GM13976 (cell line): Measurements from ENCODE around the gene DERL2.
A peak's percentile ranks its signal among the peaks of the same experiment; 100 is the strongest.

ENCODE experiments used
- DNase-seq: peaks from one replicate; pipeline ENCODE4 v3.0.0; 2012; ENCODE audit warnings: low spot score
- CTCF ChIP-seq: IDR thresholded peaks from 2 replicates; pipeline ENCODE4 v1.5.1; 2012; ENCODE audit warnings: borderline replicate concordance, mild to moderate bottlenecking; ENCODE audit not compliant: insufficient read depth; ENCODE audit errors: extremely low read depth, missing control alignments, control extremely low read depth
- in situ Hi-C: fragments of 300-500 bp; cut with MboI; formaldehyde crosslinking; loops from one replicate; pipeline ENCODE4 v1.12.0; 2022; ENCODE audit warnings: low sequenced_read_pairs, mixed read lengths, inconsistent platforms; ENCODE audit not compliant: unreplicated experiment

The DERL2 gene

DNA sequence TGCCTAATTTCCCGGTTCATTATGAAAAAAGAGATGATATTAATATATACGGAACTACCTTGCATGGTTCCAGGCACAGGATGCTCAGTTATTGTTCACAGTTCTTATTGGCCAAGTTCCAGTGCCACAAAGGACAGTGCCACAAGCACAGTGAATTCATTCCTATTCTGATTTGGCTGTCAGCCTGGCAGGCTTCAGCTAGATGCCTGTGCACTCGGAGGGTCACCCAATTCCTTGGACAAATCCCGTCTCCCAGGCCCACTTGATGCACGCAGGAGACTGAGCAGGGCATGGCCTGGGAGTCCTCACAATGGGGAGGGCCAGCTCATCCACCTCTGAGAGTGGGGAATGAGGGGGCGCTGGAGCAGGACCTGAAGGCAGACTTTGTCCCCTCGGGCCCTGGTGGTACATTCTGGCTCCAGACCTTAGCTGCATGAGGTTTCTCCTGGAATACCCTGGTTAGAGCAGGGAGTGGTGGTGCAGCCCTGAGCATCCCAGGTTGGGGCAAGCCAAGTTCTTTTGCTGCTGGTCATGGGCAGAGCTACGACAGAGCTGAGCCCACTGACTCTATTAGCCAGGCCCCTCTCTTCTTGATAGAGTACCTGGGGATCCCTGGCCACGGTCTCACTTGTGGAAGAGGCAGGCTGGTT lies 41.7 kb upstream of the DERL2 start:
- in situ Hi-C loops = no loop called here
- TF ChIP-seq CTCF = no peak
- no peak for DNase-seq

DNA sequence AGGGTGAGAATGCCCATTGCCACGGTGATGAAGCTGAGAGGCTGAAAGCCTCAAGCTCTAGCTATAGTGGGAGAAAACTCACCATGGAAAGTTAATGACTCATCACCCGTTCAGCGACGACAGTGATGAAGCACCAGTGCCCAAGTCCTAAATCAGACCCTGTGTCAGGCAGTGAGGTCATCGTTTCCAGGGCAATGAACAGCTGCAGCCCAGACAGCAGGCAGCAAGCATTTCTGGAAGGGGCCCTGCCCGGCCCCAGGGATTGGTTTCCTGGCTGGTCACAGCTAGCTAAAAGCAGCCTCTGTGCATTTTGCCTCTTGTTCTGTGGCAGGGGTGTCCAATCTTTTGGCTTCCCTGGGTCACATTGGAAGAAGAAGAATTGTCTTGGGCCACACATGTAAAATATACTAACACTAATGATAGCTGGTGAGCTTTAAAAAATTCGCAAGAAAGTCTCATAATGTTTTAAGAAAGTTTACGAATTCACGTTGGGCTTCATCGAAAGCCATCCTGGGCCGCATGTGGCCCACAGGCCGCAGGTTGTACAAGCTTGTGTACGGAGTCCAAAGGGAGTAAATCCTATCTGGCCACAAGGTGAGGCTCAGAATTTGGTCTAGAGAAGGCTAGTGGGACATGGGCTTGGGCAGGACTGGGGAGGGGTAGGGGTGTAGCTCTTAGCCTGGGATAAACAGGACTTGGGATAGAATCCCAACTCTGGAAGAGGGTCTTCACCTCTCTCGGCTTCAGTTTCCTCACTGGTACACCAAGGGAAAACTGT lies 41.0 kb upstream of the DERL2 start:
- DNase-seq = peak; percentile 71
- in situ Hi-C loops = no loop called here
- no peak for TF ChIP-seq CTCF

GRCh38 chr17:5523249-5523648 lies 37.3 kb upstream of the DERL2 start:
- TF ChIP-seq CTCF = no peak
- DNase-seq = no peak
- in situ Hi-C loops = no loop called here

- in situ Hi-C loops = no loop called here
- no peak for DNase-seq
- no peak for TF ChIP-seq CTCF
These were observed 36.5 kb upstream of the DERL2 start for GRCh38 chr17:5522476-5522875.

DNA sequence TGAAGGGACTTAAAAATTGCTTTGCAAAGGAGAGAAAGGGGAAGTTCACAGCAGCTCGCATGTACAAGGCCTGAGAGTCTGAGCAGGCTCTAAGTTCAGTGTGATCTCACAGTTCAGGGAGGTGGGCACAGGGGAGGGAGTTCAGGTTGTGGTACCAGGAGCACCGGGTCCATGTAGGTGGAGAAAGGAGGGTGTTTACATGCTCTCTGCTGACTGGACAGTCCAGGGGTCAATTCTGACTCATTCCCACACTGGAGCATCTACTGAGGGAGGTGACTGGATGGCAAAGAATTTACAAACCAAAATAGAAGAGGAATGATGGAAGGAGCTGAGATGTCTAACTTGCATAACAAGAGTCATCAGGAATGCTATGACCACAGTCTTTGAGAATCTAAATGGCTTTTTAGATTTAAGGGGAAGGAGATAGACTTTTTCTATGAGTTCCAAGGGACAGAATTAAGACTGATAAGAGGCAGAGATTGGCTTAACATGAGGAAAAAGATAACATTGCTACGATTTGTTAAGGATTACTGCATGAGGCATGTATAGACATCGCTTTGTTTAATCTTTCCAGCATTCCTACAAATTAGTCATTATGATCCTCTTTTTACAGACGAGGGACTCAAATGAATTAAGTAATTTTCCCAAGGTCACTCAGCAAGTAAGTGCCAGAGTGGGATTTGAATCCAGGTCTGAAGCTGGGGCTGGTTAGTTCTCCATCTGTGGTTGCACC lies 30.2 kb upstream of the DERL2 start:
- no peak for DNase-seq
- in situ Hi-C loops = no loop called here
- TF ChIP-seq CTCF = no peak

GRCh38 chr17:5514976-5515375 lies 29.0 kb upstream of the DERL2 start:
- no peak for DNase-seq
- in situ Hi-C loops = no loop called here
- no peak for TF ChIP-seq CTCF
